ENCODE results near the gene ACE2. TPM values are rescaled to one million over a fixed set of nuclear protein-coding genes. Genes with fewer than 3 reads are reported as not detected.

The ACE2 gene
- total RNA-seq, 4 donors from 2014 or later: 0.49 to 0.97 (median 0.85) TPM

DNA sequence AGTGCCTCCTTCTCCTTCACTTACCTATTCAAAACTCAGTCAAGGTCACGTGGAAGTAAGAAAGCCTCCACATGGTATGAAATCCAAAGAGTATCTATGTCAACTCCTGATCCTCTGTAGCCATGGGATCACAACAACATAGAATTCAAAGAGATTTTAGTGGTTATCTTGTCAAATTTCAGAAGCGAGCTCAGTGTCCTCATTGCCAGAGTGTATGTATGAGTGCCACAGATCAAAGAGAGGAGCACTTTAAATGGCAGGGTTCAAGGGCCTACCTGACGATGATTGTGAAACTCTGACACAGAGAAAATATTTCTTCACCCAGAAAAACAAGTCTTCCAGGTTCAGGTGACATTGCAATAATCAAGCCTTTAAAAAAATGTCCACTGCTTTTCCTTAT is 1.2 kb upstream of the ACE2 start:
- no peak overlapping the region for H3K27ac ChIP-seq
- H3K4me3 ChIP-seq: no peak overlapping the region
- H3K27me3 ChIP-seq: no peaks in the 10 kb centered on the region
- 54% methylated on average over 3 of the region's 3 CpGs for WGBS
- no peak for DNase-seq (ENCODE audit: low spot score in 2 of 2)
- no peaks in the 10 kb centered on the region for H3K36me3 ChIP-seq
- no peaks in the 10 kb centered on the region for H3K9me3 ChIP-seq
- TF ChIP-seq, protein P1, sequence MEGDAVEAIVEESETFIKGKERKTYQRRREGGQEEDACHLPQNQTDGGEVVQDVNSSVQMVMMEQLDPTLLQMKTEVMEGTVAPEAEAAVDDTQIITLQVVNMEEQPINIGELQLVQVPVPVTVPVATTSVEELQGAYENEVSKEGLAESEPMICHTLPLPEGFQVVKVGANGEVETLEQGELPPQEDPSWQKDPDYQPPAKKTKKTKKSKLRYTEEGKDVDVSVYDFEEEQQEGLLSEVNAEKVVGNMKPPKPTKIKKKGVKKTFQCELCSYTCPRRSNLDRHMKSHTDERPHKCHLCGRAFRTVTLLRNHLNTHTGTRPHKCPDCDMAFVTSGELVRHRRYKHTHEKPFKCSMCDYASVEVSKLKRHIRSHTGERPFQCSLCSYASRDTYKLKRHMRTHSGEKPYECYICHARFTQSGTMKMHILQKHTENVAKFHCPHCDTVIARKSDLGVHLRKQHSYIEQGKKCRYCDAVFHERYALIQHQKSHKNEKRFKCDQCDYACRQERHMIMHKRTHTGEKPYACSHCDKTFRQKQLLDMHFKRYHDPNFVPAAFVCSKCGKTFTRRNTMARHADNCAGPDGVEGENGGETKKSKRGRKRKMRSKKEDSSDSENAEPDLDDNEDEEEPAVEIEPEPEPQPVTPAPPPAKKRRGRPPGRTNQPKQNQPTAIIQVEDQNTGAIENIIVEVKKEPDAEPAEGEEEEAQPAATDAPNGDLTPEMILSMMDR (IDR thresholded peaks at IDR 0.05): no peak
- TF ChIP-seq EP300 (IDR thresholded peaks at IDR 0.05): no peak
- TF ChIP-seq POLR2AphosphoS5 (IDR thresholded peaks at IDR 0.05): no peak
- TF ChIP-seq POLR2A (IDR thresholded peaks at IDR 0.05): no peak
- no peaks in the 10 kb centered on the region for H3K4me1 ChIP-seq

DNA sequence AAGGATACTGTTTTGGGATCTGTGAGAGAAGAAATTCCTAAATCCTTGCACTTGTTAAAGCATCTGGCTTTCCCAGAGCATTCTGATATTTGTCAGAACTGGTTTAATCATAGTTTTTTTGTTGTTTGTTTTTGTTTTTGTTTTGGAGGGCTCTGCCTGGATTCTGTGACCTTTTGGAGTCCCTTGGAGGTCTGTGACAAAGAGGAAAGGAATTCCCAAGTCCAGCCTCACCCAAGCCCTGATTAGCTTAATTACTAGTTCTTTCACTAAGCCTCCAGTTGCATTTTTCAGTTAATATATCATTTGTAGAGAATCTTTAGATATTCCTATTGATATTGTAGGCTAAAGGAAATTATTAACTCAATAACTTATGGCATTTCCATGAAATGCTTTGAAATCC is 711 bp downstream of the ACE2 start:
- Histone ChIP-seq H3K27ac (no peak overlapping the region), H3K27me3 (no peaks in the 10 kb centered on the region), H3K4me1 (no peaks in the 10 kb centered on the region), H3K9me3 (no peaks in the 10 kb centered on the region), H3K36me3 (no peaks in the 10 kb centered on the region), H3K4me3 (no peak overlapping the region)
- TF ChIP-seq POLR2AphosphoS5 (IDR thresholded peaks at IDR 0.05): no peak
- no peak for TF ChIP-seq EP300 (IDR thresholded peaks at IDR 0.05)
- TF ChIP-seq, protein P1 (IDR thresholded peaks at IDR 0.05): no peak
- no peak for TF ChIP-seq POLR2A (IDR thresholded peaks at IDR 0.05)
- DNase-seq (ENCODE audit: low spot score in 2 of 2): no peak

DNA sequence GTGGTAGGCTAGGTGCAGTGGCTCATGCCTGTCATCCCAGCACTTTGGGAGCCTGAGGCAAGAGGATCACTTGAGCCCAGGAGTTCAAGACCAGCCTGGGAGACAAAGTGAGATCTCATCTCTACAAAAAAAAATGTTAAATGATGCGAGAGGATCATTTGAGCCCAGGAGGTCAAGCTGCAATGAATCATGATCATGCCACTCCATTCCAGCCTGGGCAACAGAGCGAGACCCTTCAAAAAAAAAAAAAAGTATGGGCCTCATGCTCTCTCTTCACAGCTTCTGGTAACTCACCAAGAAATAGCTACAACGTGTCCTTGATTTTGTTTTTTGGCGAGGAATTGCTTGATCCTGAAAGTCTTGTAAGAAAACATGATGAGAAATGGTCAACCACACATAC is 1.3 kb downstream of the ACE2 start:
- 62% methylated on average over 4 of the region's 4 CpGs for WGBS
- H3K9me3 ChIP-seq: no peaks in the 10 kb centered on the region
- H3K4me1 ChIP-seq: no peaks in the 10 kb centered on the region
- TF ChIP-seq, protein P1 (IDR thresholded peaks at IDR 0.05): no peak
- TF ChIP-seq POLR2AphosphoS5 (IDR thresholded peaks at IDR 0.05) (no peak), EP300 (IDR thresholded peaks at IDR 0.05) (no peak), POLR2A (IDR thresholded peaks at IDR 0.05) (no peak)
- H3K36me3 ChIP-seq: no peaks in the 10 kb centered on the region
- H3K27ac ChIP-seq: no peak overlapping the region
- no peak for DNase-seq (ENCODE audit: low spot score in 2 of 2)
- H3K27me3 ChIP-seq: no peaks in the 10 kb centered on the region
- no peak overlapping the region for H3K4me3 ChIP-seq

DNA sequence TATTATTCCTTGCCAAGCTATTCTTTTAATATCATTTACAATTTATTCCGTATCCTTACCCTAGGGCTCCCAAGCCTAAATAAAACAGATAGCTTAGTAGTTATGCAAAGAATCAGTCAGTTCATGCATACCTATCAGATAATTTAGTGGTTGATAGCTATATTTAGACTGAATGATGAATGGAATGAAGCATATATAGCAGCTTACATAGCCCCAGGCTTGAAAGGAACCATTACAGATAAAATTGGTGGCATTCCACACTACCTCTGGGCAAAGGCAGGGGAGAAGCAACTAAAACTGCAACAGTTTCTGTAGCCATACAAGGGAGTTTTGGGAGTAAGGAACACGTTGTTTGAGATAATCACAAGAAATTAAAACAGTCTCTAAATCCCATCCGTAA is 2.7 kb downstream of the ACE2 start:
- no peaks in the 10 kb centered on the region for H3K36me3 ChIP-seq
- H3K27ac ChIP-seq: no peak overlapping the region
- H3K9me3 ChIP-seq: no peaks in the 10 kb centered on the region
- no peak for TF ChIP-seq EP300 (IDR thresholded peaks at IDR 0.05)
- no peak for TF ChIP-seq POLR2AphosphoS5 (IDR thresholded peaks at IDR 0.05)
- no peak for TF ChIP-seq POLR2A (IDR thresholded peaks at IDR 0.05)
- TF ChIP-seq, protein P1 (IDR thresholded peaks at IDR 0.05): no peak
- no peak overlapping the region for H3K4me3 ChIP-seq
- DNase-seq (ENCODE audit: low spot score in 2 of 2): no peak
- 40% methylated on average over 3 of the region's 3 CpGs for WGBS
- no peaks in the 10 kb centered on the region for H3K27me3 ChIP-seq
- no peaks in the 10 kb centered on the region for H3K4me1 ChIP-seq

DNA sequence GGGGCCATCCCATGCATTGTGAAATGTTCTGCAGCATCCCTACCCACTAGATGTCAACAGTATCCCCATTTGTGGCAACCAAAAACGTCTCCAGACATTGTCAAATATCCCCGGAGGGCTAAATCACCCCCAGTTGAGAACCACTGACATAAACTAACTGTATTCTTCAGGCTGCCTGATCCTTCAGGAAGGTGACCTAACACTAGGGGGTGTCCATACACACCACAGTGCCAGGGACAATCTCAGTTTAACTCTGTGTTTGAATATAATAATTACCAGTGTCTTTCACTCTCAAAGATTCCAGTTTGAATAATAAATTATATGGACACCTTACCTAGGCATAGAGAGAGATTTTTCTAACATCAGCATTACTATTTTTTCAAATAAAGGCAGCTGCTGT is 6.4 kb downstream of the ACE2 start:
- DNase-seq (ENCODE audit: low spot score in 2 of 2): no peak
- 53% methylated on average over 2 of the region's 2 CpGs for WGBS
- no peak overlapping the region for H3K27ac ChIP-seq
- TF ChIP-seq POLR2A (IDR thresholded peaks at IDR 0.05) (no peak), EP300 (IDR thresholded peaks at IDR 0.05) (no peak)
- H3K9me3 ChIP-seq: no peaks in the 10 kb centered on the region
- H3K27me3 ChIP-seq: no peaks in the 10 kb centered on the region
- no peaks in the 10 kb centered on the region for H3K36me3 ChIP-seq
- no peak overlapping the region for H3K4me3 ChIP-seq
- no peaks in the 10 kb centered on the region for H3K4me1 ChIP-seq

All from suprapubic skin (tissue), 4 donors.